ENCODE data around the gene NPPC.

DNA sequence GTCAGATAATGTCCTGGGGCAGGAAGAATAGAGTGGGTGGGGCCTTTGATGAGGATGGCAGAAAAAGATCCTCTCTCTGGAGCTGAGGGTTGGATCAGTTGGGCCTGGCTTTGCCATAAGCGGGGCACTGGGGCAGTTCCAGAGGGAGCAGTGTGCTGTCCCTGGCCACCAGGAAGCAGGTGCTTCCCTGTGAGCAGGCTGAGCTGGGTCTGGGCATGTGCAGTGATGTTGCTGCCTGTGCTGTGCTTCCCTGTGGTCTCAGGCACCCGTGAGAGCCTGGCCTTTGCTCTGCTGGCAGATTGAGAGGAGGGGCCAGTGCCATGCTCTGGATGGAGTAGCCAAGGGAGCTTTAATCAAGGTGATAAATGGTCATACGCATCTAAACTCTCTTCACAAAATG lies 14.6 kb upstream of the NPPC start:
- TF ChIP-seq EZH2 (IDR thresholded peaks at IDR 0.05; ENCODE audit: low read depth, low read length, severe bottlenecking) (no peak), RFX5 (IDR thresholded peaks at IDR 0.05; ENCODE audit: borderline replicate concordance, low read depth, low read length) (no peak), POLR2A (IDR thresholded peaks at IDR 0.05; ENCODE audit: control extremely low read depth in 1 of 2, low read depth in 2 of 2, low read length in 2 of 2) (no peak), TCF12 (IDR thresholded peaks at IDR 0.05; ENCODE audit: low read depth, low read length) (no peak), SP1 (IDR thresholded peaks at IDR 0.05; ENCODE audit: low read depth, low read length) (no peak), GABPA (IDR thresholded peaks at IDR 0.05; ENCODE audit: borderline replicate concordance, insufficient read depth, low read length) (no peak), YY1 (IDR thresholded peaks at IDR 0.05; ENCODE audit: low read depth, low read length) (no peak), TAF1 (IDR thresholded peaks at IDR 0.05; ENCODE audit: low read depth, low read length) (no peak), POLR2AphosphoS5 (IDR thresholded peaks at IDR 0.05; ENCODE audit: low read depth, low read length) (no peak)
- TF ChIP-seq, protein P1, sequence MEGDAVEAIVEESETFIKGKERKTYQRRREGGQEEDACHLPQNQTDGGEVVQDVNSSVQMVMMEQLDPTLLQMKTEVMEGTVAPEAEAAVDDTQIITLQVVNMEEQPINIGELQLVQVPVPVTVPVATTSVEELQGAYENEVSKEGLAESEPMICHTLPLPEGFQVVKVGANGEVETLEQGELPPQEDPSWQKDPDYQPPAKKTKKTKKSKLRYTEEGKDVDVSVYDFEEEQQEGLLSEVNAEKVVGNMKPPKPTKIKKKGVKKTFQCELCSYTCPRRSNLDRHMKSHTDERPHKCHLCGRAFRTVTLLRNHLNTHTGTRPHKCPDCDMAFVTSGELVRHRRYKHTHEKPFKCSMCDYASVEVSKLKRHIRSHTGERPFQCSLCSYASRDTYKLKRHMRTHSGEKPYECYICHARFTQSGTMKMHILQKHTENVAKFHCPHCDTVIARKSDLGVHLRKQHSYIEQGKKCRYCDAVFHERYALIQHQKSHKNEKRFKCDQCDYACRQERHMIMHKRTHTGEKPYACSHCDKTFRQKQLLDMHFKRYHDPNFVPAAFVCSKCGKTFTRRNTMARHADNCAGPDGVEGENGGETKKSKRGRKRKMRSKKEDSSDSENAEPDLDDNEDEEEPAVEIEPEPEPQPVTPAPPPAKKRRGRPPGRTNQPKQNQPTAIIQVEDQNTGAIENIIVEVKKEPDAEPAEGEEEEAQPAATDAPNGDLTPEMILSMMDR (IDR thresholded peaks at IDR 0.05; ENCODE audit: control extremely low read depth in 1 of 3, insufficient read depth in 1 of 3, low read depth in 1 of 3, low read length in 3 of 3), result no peak
- TF ChIP-seq, protein P2, sequence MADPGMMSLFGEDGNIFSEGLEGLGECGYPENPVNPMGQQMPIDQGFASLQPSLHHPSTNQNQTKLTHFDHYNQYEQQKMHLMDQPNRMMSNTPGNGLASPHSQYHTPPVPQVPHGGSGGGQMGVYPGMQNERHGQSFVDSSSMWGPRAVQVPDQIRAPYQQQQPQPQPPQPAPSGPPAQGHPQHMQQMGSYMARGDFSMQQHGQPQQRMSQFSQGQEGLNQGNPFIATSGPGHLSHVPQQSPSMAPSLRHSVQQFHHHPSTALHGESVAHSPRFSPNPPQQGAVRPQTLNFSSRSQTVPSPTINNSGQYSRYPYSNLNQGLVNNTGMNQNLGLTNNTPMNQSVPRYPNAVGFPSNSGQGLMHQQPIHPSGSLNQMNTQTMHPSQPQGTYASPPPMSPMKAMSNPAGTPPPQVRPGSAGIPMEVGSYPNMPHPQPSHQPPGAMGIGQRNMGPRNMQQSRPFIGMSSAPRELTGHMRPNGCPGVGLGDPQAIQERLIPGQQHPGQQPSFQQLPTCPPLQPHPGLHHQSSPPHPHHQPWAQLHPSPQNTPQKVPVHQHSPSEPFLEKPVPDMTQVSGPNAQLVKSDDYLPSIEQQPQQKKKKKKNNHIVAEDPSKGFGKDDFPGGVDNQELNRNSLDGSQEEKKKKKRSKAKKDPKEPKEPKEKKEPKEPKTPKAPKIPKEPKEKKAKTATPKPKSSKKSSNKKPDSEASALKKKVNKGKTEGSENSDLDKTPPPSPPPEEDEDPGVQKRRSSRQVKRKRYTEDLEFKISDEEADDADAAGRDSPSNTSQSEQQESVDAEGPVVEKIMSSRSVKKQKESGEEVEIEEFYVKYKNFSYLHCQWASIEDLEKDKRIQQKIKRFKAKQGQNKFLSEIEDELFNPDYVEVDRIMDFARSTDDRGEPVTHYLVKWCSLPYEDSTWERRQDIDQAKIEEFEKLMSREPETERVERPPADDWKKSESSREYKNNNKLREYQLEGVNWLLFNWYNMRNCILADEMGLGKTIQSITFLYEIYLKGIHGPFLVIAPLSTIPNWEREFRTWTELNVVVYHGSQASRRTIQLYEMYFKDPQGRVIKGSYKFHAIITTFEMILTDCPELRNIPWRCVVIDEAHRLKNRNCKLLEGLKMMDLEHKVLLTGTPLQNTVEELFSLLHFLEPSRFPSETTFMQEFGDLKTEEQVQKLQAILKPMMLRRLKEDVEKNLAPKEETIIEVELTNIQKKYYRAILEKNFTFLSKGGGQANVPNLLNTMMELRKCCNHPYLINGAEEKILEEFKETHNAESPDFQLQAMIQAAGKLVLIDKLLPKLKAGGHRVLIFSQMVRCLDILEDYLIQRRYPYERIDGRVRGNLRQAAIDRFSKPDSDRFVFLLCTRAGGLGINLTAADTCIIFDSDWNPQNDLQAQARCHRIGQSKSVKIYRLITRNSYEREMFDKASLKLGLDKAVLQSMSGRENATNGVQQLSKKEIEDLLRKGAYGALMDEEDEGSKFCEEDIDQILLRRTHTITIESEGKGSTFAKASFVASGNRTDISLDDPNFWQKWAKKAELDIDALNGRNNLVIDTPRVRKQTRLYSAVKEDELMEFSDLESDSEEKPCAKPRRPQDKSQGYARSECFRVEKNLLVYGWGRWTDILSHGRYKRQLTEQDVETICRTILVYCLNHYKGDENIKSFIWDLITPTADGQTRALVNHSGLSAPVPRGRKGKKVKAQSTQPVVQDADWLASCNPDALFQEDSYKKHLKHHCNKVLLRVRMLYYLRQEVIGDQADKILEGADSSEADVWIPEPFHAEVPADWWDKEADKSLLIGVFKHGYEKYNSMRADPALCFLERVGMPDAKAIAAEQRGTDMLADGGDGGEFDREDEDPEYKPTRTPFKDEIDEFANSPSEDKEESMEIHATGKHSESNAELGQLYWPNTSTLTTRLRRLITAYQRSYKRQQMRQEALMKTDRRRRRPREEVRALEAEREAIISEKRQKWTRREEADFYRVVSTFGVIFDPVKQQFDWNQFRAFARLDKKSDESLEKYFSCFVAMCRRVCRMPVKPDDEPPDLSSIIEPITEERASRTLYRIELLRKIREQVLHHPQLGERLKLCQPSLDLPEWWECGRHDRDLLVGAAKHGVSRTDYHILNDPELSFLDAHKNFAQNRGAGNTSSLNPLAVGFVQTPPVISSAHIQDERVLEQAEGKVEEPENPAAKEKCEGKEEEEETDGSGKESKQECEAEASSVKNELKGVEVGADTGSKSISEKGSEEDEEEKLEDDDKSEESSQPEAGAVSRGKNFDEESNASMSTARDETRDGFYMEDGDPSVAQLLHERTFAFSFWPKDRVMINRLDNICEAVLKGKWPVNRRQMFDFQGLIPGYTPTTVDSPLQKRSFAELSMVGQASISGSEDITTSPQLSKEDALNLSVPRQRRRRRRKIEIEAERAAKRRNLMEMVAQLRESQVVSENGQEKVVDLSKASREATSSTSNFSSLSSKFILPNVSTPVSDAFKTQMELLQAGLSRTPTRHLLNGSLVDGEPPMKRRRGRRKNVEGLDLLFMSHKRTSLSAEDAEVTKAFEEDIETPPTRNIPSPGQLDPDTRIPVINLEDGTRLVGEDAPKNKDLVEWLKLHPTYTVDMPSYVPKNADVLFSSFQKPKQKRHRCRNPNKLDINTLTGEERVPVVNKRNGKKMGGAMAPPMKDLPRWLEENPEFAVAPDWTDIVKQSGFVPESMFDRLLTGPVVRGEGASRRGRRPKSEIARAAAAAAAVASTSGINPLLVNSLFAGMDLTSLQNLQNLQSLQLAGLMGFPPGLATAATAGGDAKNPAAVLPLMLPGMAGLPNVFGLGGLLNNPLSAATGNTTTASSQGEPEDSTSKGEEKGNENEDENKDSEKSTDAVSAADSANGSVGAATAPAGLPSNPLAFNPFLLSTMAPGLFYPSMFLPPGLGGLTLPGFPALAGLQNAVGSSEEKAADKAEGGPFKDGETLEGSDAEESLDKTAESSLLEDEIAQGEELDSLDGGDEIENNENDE (IDR thresholded peaks at IDR 0.05; ENCODE audit: insufficient replicate concordance, low read length), result no peak

Data from H1 (cell line).